VCaP (cell line): Measurements from ENCODE around the gene EML4.

Source experiments
- H3K27ac ChIP-seq: fragments of 450-650 bp; 2 replicates; pipeline ENCODE4 v1.5.1; 2017
- TF ChIP-seq, protein P1 (sequence below): fragments of 450-650 bp; conservative IDR thresholded peaks from 2 replicates; pipeline ENCODE4 v1.5.1; 2017; ENCODE audit warnings: mild to moderate bottlenecking, moderate library complexity

Gene EML4

DNA sequence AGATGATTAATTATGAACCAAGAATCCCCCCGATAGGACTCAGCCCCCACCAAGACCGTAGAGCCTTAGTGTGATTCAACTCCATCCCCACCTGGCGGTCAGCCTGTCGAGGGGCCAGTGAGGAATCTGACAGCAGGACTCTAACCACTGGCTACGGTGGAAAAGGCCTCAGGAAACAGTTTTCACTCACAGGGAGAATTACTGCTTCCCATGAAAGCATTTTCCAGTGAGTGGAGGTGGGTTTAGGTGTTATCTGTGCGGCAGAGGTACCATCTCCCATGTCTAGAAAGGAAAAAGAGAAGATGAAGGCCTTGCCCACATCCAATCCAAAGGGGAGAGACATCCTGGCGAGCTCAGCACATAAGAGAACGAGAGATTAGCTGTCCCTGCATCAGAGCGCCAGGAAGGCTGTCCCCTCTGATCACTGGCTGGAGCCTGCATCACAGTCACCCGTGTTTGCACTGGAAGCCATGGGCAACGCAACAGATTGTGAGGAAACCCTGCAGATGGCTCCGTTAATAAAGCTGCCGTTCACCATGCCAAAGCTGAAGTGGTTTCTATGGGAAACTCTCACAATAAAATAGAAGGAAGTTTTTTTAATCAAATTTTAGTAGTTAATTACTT is 169.5 kb downstream of the EML4 start:
- no peak overlapping the region for H3K27ac ChIP-seq
- TF ChIP-seq, protein P1, sequence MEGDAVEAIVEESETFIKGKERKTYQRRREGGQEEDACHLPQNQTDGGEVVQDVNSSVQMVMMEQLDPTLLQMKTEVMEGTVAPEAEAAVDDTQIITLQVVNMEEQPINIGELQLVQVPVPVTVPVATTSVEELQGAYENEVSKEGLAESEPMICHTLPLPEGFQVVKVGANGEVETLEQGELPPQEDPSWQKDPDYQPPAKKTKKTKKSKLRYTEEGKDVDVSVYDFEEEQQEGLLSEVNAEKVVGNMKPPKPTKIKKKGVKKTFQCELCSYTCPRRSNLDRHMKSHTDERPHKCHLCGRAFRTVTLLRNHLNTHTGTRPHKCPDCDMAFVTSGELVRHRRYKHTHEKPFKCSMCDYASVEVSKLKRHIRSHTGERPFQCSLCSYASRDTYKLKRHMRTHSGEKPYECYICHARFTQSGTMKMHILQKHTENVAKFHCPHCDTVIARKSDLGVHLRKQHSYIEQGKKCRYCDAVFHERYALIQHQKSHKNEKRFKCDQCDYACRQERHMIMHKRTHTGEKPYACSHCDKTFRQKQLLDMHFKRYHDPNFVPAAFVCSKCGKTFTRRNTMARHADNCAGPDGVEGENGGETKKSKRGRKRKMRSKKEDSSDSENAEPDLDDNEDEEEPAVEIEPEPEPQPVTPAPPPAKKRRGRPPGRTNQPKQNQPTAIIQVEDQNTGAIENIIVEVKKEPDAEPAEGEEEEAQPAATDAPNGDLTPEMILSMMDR: no peak

DNA sequence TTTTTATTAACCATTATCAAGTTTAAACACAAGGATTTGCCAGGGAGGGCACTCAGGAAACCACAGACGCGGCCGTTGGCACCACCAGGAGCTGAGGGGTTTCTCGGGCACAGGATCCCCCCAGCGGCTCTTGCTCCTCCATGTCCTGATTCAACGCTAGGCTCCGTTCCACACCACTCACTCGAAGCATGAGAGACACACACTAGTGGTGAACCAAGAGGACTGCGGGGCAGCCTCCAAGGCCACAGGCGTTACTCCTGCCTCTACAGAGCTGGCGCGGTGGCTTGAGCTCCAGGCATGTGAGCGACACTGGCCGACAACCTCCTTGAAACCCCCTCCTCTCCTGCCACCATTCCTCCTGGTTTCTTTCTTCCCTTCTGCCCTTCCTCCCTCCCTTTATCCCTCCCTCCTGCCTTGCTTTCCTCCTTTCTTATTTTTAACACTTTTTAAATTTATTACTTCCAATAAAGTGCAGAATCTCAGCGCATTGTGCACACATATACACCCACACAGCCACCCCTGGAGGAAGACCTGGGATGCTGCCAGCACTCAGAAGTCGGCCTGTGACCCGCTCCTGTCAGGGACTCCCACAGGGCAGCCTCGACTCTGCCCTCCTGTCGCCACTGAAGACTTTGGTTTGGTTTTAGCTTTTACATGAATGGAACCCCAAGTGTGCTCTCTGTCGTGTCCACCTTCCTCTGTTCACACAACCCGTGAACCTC is 170.2 kb downstream of the EML4 start:
- H3K27ac ChIP-seq: no peak overlapping the region
- TF ChIP-seq, protein P1: no peak

DNA sequence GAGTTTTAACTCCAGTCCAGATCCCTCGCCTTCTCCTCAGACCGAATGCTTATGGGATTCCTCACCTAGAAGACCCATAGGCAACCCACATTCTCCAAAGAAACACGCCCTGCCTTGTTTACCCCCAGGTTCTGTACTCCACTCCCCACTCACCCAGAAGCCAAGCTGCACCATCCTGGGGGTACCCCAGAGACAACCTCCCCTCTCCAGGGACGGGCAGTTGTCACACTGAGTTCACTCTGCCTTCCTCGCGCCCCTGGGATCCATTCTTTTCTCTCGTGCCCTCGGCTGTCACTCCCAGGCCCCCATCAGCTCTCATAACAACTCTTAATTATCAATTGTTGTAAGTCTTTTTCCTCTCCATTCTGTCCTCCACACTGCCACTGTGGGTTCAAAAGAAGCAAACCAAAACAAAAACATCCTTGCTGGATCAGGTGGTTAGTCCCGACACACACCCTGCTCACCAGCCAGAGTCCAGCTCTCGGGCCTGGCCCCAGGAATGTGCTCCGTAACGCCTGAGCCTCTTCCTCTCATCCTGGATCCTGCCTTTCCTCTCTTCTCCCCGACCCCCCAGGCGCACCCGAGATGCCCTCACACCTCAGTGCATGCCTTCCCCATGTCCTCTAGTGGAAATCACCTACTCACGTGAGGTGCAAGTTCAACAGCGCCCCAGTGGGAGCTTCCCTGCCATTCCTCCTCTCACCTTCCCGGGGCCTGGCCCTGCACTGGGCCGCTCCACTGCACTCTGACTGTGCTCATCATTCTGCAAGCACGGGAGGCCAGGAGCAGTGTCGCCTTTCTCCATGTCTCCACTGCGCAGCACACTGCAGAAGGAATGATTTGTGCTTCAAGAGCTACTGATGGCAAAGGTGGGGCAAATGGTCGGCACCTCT is 171.1 kb downstream of the EML4 start:
- TF ChIP-seq, protein P1: no peak
- H3K27ac ChIP-seq: no peak overlapping the region

DNA sequence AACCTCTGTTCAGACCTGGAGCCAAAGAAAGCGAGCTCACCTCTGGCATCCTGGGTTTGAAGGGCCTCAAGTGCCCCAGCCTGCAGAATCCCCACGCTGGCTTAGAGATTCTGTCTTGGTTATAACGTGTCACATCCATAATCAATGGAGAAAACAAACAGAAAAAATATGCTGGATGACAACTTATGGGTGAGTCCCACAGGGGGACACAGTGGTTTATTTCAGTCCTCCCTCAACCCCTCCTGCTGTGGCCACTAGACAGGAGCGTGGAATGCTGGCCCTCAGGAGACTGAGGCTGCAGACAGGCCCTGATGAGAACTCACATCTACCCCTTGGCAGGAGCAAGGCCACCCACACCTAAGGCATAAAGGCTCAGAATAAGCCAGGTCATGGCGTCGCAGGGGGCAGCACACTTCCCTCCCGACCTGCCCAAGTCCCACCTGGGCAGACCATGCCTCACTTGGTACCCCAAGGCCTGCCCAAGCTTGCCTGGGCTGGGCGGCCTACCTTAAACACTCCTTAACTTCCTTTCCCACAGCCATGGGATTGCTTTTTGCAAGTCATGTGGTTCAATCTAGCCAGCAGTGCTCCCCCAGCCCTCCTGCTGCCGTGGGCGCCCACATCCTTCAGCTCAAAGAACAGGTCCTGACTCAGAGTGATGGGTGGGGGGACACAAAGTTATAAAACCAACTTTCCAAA is 171.9 kb downstream of the EML4 start:
- TF ChIP-seq, protein P1: no peak
- H3K27ac ChIP-seq: no peak overlapping the region

DNA sequence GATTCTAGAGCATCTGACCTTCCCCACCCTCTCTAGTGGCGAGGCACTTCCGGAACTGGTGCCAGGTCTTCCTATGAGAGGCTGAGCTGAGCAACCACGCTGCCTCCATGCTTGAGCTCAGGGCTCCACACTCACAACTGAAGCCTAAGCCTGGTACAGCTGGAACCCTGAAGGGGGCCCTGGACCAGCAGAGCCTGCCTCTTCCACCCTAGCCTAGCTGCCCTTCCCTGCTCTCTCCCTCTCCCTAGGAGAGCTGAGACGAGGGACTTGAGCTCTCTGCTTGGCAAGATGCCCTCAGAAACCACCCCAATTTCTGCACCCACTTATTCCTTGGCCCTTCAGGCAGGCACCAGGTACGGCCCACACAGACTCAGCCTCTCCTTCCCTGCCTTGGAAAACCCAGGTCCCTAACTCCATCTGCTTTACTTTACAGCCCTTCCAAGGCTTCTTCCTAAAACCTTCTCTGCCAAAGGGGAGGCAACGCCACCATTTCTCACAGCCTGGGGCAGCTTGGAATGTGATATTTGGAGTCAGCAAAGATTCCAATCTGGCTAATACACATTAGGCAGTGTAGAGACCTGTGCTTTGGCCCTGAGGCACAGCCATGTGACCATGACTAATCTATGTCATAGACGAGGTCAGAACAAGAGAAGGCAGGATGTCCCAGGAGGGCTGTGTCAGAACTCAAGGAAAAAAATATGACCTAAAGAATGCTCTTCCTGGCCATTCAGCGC is 173.1 kb downstream of the EML4 start:
- no peak overlapping the region for H3K27ac ChIP-seq

DNA sequence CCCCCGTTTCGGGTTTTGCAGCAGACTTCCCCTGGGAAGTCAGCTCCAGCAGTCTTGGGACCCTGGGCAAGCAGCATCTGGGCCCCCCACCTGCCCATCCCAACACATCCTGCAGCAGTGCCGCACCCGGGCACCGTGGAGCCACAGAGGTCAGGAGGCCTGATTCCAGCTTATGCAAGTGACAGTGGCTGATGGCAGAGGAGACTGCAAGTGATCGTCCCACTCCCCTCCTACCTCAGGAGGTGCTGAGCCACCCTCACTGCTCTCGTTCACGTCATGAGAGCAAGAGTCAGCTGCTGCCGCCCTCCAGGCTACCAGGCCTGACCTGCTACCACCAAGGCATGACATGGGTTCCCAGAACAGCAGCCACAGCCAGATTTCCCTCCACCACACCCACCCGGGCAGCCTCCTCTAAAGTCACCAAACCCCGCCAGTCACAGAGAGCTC is 173.7 kb downstream of the EML4 start:
- no peak overlapping the region for H3K27ac ChIP-seq
- TF ChIP-seq, protein P1: no peak

More for the DNA sequence above, 173.1 kb downstream of the EML4 start:
- TF ChIP-seq, protein P1: no peak
